GM19193 (cell line): ENCODE results near the gene SP110.

Experiments used
- POLR2A ChIP-seq: IDR thresholded peaks from 4 replicates; pipeline ENCODE4 v1.6.1; 2011; ENCODE audit not compliant: insufficient read depth, insufficient read length; ENCODE audit errors: extremely low read depth

The SP110 gene

GRCh38 chr2:230202430-230203109 lies 17.2 kb downstream of the SP110 start:
- no peak for TF ChIP-seq POLR2A

- no peak for TF ChIP-seq POLR2A
These were observed 34.8 kb downstream of the SP110 start for GRCh38 chr2:230184727-230185578.

DNA sequence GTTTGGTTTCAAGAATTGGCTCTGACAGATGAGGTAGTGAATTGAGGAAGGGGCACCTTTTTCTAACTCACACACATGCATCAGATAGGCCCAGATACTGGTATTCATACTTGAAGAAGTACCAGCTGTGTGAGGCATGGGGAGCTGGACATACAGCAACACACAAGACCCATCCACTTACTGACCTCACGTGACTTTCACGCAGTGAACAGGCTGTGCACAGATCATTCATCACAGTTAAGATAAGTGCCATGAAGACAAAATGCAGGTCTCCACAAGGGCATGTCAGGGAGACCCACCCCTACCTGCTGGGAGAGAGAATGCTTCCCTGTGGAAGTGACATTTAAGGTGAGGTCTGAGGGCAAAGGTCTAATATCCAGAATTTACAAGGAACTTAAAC lies 38.6 kb downstream of the SP110 start:
- no peak for TF ChIP-seq POLR2A

DNA sequence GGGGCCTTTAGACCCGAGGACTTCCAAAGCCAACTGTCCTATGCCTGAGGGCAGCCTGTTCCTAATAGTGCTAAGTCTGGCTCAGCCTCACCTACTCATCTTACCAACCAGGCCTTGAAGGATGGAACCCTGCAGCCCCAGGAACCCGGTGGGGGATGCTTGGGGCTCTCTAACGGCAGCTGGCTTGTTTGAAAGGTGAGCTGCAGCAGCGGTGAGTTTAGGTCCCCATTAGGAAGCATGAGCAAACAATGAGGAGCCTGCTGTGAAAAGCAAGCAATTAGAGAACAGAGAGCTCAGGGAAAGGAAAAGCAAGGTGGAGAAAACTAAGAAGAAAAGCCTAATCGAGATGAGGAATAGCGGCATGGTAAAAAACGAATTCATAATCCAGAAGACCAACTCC lies 39.9 kb downstream of the SP110 start:
- TF ChIP-seq POLR2A, result no peak

DNA sequence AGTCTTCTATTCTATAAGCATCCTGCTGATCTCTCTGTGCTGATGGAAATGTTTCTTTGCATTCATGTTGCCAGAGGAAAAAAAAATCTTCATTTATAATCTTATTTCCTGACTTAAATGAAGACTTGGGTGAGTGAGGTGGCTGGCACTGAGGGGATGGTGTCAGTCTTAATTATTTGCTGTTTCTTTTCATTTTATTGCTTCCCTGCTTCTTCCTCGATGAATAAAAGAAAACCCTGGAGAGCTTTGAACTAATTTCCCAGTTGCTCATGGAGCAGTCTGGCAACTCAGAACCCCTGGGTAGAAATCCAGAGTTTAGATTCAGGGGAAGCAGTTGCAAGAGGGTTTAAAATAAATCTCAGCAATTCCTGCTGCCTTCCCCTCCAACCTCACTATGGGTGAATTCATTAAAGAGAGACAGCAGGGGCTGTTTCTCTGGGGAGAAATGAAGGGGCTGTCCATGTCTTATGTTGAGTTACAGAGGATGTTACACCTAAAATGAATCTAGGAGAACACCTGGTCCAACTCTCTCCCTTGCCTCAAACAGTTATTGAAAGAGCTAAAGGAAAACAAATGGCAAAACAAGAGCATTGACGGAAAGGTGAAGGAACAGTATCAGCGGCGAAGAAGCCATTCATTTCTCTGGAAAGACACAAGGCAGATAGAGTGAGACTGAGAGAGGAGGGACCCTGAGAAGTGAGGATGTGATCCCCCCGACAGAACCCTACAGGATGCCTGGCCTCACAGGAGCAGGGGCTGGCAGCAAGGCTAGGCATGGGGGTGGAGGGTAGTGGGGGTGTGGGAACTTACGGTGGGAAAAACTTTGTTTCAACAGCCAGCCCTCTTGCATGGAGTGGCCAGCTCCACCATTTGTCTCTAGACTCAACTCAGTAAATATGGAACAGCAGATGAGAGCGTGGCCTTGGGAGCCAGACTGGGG lies 41.0 kb downstream of the SP110 start:
- no peak for TF ChIP-seq POLR2A

GRCh38 chr2:230176996-230177395 lies 42.8 kb downstream of the SP110 start:
- no peak for TF ChIP-seq POLR2A

DNA sequence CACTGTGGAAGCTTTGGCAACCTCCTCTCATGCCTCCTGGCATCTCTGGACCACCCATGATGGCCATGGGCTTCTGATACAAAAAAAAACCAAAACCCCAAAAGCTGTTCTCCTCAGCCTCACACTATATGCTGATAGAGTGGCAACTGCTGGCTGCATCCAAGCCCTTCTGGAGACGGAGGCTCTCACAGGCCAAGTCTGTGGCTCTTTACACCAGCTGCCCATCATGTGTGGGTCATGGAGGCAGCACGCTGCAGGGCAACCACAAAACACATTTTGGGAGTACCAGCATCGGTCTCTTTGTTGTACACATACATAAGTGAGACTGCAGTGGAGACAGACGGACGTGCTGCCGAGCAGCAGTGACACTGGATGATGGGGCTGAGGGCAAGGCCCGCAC lies 45.3 kb downstream of the SP110 start:
- TF ChIP-seq POLR2A, result no peak

- no peak for TF ChIP-seq POLR2A
These were observed 46.9 kb downstream of the SP110 start for GRCh38 chr2:230172852-230173251.

- no peak for TF ChIP-seq POLR2A
These were observed 47.6 kb downstream of the SP110 start for GRCh38 chr2:230172156-230172555.

GRCh38 chr2:230170532-230170931 lies 49.3 kb downstream of the SP110 start:
- TF ChIP-seq POLR2A, result no peak

- no peak for TF ChIP-seq POLR2A
These were observed 53.1 kb downstream of the SP110 start for GRCh38 chr2:230166557-230167170.

- TF ChIP-seq POLR2A, result no peak
These were observed 55.6 kb downstream of the SP110 start for GRCh38 chr2:230164139-230164538.

DNA sequence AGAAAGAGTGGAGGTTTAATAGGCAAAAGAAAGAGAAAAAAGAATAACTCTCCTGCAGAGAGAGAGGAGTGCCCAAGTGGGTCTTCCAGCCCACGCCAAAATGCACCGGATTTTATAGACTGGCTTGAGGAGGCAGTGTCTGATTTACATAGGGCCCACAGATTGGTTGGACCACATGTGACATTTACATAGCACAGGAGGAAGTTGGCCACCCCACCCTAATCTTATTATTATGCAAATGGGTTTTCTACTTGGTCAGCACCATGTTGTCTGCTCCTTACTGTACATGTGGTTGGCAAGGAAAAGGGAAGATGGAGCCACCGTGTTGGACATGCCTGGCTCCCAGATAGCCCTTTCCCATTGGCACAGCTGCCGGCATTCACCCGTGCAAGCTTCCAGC lies 56.8 kb downstream of the SP110 start:
- TF ChIP-seq POLR2A, result no peak

GRCh38 chr2:230161184-230161583 lies 58.6 kb downstream of the SP110 start:
- TF ChIP-seq POLR2A, result no peak
